HepG2 (cell line): ENCODE results near the gene ZNF655. TPM values are rescaled to one million over a fixed set of nuclear protein-coding genes. Genes with fewer than 3 reads are reported as not detected.
A peak's percentile ranks its signal among the peaks of the same experiment; 100 is the strongest.

Experiments
- AGO1 ChIP-seq: fragments of 200-400 bp; formaldehyde crosslinking; IDR thresholded peaks from 2 replicates; pipeline ENCODE4 v1.6.1; 2017; ENCODE audit warnings: mild to moderate bottlenecking, low read depth, low read length, moderate library complexity; ENCODE audit not compliant: poor library complexity, severe bottlenecking
- BCL6 ChIP-seq: IDR thresholded peaks from 2 replicates; pipeline ENCODE4 v1.6.1; 2016; ENCODE audit warnings: missing genetic modification reagents, missing compliant biosample characterization
- BORCS8-MEF2B ChIP-seq: sonication (generic); formaldehyde crosslinking; IDR thresholded peaks from 2 replicates; pipeline ENCODE4 v1.8.0; 2022; ENCODE audit warnings: mild to moderate bottlenecking, missing genetic modification reagents
- ETV6 ChIP-seq: sonication (generic); formaldehyde crosslinking; conservative IDR thresholded peaks from 2 replicates; pipeline ENCODE4 v1.4.0; 2020; ENCODE audit warnings: missing genetic modification reagents
- GZF1 ChIP-seq: sonication (generic); formaldehyde crosslinking; IDR thresholded peaks from 2 replicates; pipeline ENCODE4 v1.5.1; 2020; ENCODE audit warnings: mild to moderate bottlenecking, missing genetic modification reagents
- MAX ChIP-seq: IDR thresholded peaks from 2 replicates; pipeline ENCODE4 v1.6.1; 2012; ENCODE audit warnings: inconsistent platforms
- MYNN ChIP-seq: sonication (generic); formaldehyde crosslinking; IDR thresholded peaks from 2 replicates; pipeline ENCODE4 v1.4.0; 2020; ENCODE audit warnings: mild to moderate bottlenecking, low read depth, missing genetic modification reagents
- MZF1 ChIP-seq: sonication (generic); formaldehyde crosslinking; IDR thresholded peaks from 2 replicates; pipeline ENCODE4 v1.8.1; 2023; ENCODE audit warnings: mild to moderate bottlenecking, missing genetic modification reagents, borderline replicate concordance
- POGK ChIP-seq: sonication (generic); formaldehyde crosslinking; conservative IDR thresholded peaks from 2 replicates; pipeline ENCODE4 v1.8.0; 2022; ENCODE audit warnings: mild to moderate bottlenecking, moderate library complexity, missing genetic modification reagents
- REL ChIP-seq: sonication (generic); formaldehyde crosslinking; conservative IDR thresholded peaks from 2 replicates; pipeline ENCODE4 v1.8.0; 2022; ENCODE audit warnings: mild to moderate bottlenecking, missing genetic modification reagents, moderate library complexity
- RNF2 ChIP-seq: fragments of 450-650 bp; conservative IDR thresholded peaks from 2 replicates; pipeline ENCODE4 v1.6.1; 2016; ENCODE audit warnings: low read depth
- TAF15 ChIP-seq: fragments of 200-400 bp; formaldehyde crosslinking; IDR thresholded peaks from one replicate; pipeline ENCODE4 v1.6.1; 2018; ENCODE audit warnings: mild to moderate bottlenecking, low read depth, low read length; ENCODE audit not compliant: poor library complexity, severe bottlenecking
- ZBTB21 ChIP-seq: sonication (generic); formaldehyde crosslinking; IDR thresholded peaks from 2 replicates; pipeline ENCODE4 v1.4.0; 2020; ENCODE audit warnings: missing genetic modification reagents
- ZFX ChIP-seq: sonication (generic); formaldehyde crosslinking; IDR thresholded peaks from 2 replicates; pipeline ENCODE4 v1.4.0; 2020; ENCODE audit warnings: mild to moderate bottlenecking, low read depth, missing genetic modification reagents, moderate library complexity
- ZNF407 ChIP-seq: sonication (generic); formaldehyde crosslinking; IDR thresholded peaks from one replicate; pipeline ENCODE4 v1.5.1; 2020; ENCODE audit warnings: mild to moderate bottlenecking, missing genetic modification reagents; ENCODE audit errors: not compliant biosample characterization
- ZNF496 ChIP-seq: sonication (generic); formaldehyde crosslinking; IDR thresholded peaks from 2 replicates; pipeline ENCODE4 v1.8.1; 2023; ENCODE audit warnings: mild to moderate bottlenecking, moderate library complexity, missing genetic modification reagents; ENCODE audit not compliant: insufficient replicate concordance
- ZNF639 ChIP-seq: conservative IDR thresholded peaks from 2 replicates; pipeline ENCODE4 v1.6.1; 2018; ENCODE audit warnings: missing genetic modification reagents
- polyA plus RNA-seq, 8 experiments: library from polyadenylated mRNA; depleted of rRNA in 3 of 8; stranded (reverse) in 7 of 8; unstranded in 1 of 8; fragments of >200 nt; fragmentation: Illumina TruSeq in 4 of 8; extraction: Trizol in 4 of 8; gene quantifications; 2 replicates each; pipeline versions ENCODE4 v1.2.1 to v1.2.3, GENCODE V29; 2011 to 2016; ENCODE audit warnings: low read depth in 4 of 8, missing spikeins in 1 of 8, mixed read lengths in 1 of 8; ENCODE audit not compliant: insufficient read depth in 1 of 8
- total RNA-seq, 5 experiments: library from RNA; depleted of rRNA; stranded (reverse); fragments of >200 nt; fragmentation: Illumina TruSeq; extraction: Trizol; gene quantifications; 2 replicates each; pipeline ENCODE4 v1.2.3, GENCODE V29; 2016; ENCODE audit warnings: low read depth in 1 of 5

ZNF655 gene
- total and polyA plus RNA-seq, 2 of the 13 experiments (the other 11 are each of a cell fraction or from before 2014, with no cell fraction given): 53.4 to 75.6 TPM

GRCh38 chr7:99616359-99617191 is 58.1 kb downstream of the ZNF655 start, which contains the start of gene ZSCAN25 (continued):
- TF ChIP-seq POGK (CRISPR knock-in tag): peak; percentile 91
- TF ChIP-seq ZNF407 (CRISPR knock-in tag): peak; percentile 81
- peak; percentile 69 for TF ChIP-seq ZBTB21 (CRISPR knock-in tag)
- peak; percentile 97 for TF ChIP-seq BORCS8-MEF2B (CRISPR knock-in tag)
- peak; percentile 78 for TF ChIP-seq AGO1
- no peak for TF ChIP-seq ZNF496 (CRISPR knock-in tag)
- TF ChIP-seq MYNN (CRISPR knock-in tag): no peak; the same call in 1 of the 2 replicates
- TF ChIP-seq TAF15: peak; percentile 81
- peak; percentile 44 for TF ChIP-seq ETV6 (CRISPR knock-in tag)
- TF ChIP-seq RNF2: peak; percentile 90
- TF ChIP-seq ZNF639 (CRISPR knock-in tag): 0 out of 2 replicates have a peak, but pooled peaks have one; percentile 48
- TF ChIP-seq REL (CRISPR knock-in tag): peak; percentile 85; the same call in 1 of the 2 replicates
- TF ChIP-seq ZFX: peak; percentile 99
- peak; percentile 75; the same call in 1 of the 2 replicates for TF ChIP-seq MAX
- peak; percentile 80 for TF ChIP-seq GZF1 (CRISPR knock-in tag)
- peak; percentile 61 for TF ChIP-seq BCL6
- TF ChIP-seq MZF1 (CRISPR knock-in tag): 0 out of 2 replicates have a peak, but pooled peaks have one; percentile 28
